HepG2 (cell line): ENCODE data around the gene BIRC7. TPM values are rescaled to one million over a fixed set of nuclear protein-coding genes. Genes with fewer than 3 reads are reported as not detected.

ENCODE experiments used
- CREB1 ChIP-seq, 2 experiments: fragments of 450-650 bp in 1 of 2; IDR thresholded peaks; 2 replicates each; pipeline ENCODE4 v1.6.1; 2016 to 2017; ENCODE audit warnings: control low read depth in 1 of 2, mild to moderate bottlenecking in 1 of 2, missing compliant biosample characterization in 1 of 2, missing genetic modification characterization in 1 of 2
- DNMT3B ChIP-seq: conservative IDR thresholded peaks from 2 replicates; pipeline ENCODE4 v1.6.1; 2016; ENCODE audit warnings: missing biosample characterization, control low read depth
- GRHL1 ChIP-seq: sonication (generic); formaldehyde crosslinking; conservative IDR thresholded peaks from 2 replicates; pipeline ENCODE4 v1.8.0; 2022; ENCODE audit warnings: missing genetic modification reagents
- HCFC1 ChIP-seq: fragments of 150-350 bp; IDR thresholded peaks from 2 replicates; pipeline ENCODE4 v1.6.1; 2014; ENCODE audit warnings: low read depth, low read length
- HES4 ChIP-seq: sonication (generic); formaldehyde crosslinking; IDR thresholded peaks from 2 replicates; pipeline ENCODE4 v1.9.0; 2021; ENCODE audit warnings: mild to moderate bottlenecking, missing genetic modification reagents, borderline replicate concordance
- LCORL ChIP-seq, 2 experiments: fragments of 450-650 bp in 1 of 2; sonication (generic) in 1 of 2; formaldehyde crosslinking in 1 of 2; IDR thresholded peaks; 2 replicates each; pipeline versions ENCODE4 v1.5.0 to v1.6.1; 2017 to 2020; ENCODE audit warnings: antibody characterized with exemption in 1 of 2, missing genetic modification reagents in 1 of 2
- MAFG ChIP-seq: sonication (generic); formaldehyde crosslinking; IDR thresholded peaks from 2 replicates; pipeline ENCODE4 v1.5.1; 2020; ENCODE audit warnings: mild to moderate bottlenecking, missing genetic modification reagents
- MYC ChIP-seq: sonication (generic); formaldehyde crosslinking; IDR thresholded peaks from 2 replicates; pipeline ENCODE4 v1.9.0; 2021; ENCODE audit warnings: missing genetic modification reagents, borderline replicate concordance
- RORA ChIP-seq: sonication (generic); formaldehyde crosslinking; IDR thresholded peaks from 2 replicates; pipeline ENCODE4 v1.5.0; 2020; ENCODE audit warnings: mild to moderate bottlenecking, missing genetic modification reagents, moderate library complexity
- SOX13 ChIP-seq, 3 experiments: fragments of 450-650 bp in 1 of 3; sonication (generic) in 1 of 3; formaldehyde crosslinking in 1 of 3; IDR thresholded peaks in 2 of 3; conservative IDR thresholded peaks in 1 of 3; 2 replicates each; pipeline versions ENCODE4 v1.5.0 to v1.6.1; 2016 to 2020; ENCODE audit warnings: antibody characterized with exemption in 1 of 3, mild to moderate bottlenecking in 1 of 3, missing compliant biosample characterization in 1 of 3, missing genetic modification reagents in 1 of 3, moderate library complexity in 1 of 3
- TFE3 ChIP-seq: IDR thresholded peaks from 2 replicates; pipeline ENCODE4 v1.6.1; 2016
- ZFY ChIP-seq: sonication (generic); formaldehyde crosslinking; IDR thresholded peaks from 2 replicates; pipeline ENCODE4 v1.4.0; 2020; ENCODE audit warnings: missing genetic modification reagents
- ZNF207 ChIP-seq: fragments of 450-650 bp; IDR thresholded peaks from 2 replicates; pipeline ENCODE4 v1.6.1; 2016; ENCODE audit warnings: antibody characterized with exemption, borderline replicate concordance
- ZNF230 ChIP-seq: sonication (generic); formaldehyde crosslinking; IDR thresholded peaks from 2 replicates; pipeline ENCODE4 v1.4.0; 2020; ENCODE audit warnings: mild to moderate bottlenecking, missing genetic modification reagents
- ZNF333 ChIP-seq: sonication (generic); formaldehyde crosslinking; IDR thresholded peaks from 2 replicates; pipeline ENCODE4 v1.4.0; 2020; ENCODE audit warnings: mild to moderate bottlenecking, missing genetic modification reagents, borderline replicate concordance
- ZNF430 ChIP-seq: sonication (generic); formaldehyde crosslinking; IDR thresholded peaks from 2 replicates; pipeline ENCODE4 v1.9.0; 2021; ENCODE audit warnings: mild to moderate bottlenecking, missing genetic modification reagents
- ZNF546 ChIP-seq: sonication (generic); formaldehyde crosslinking; conservative IDR thresholded peaks from 2 replicates; pipeline ENCODE4 v1.8.1; 2023; ENCODE audit warnings: mild to moderate bottlenecking, missing genetic modification reagents
- ZNF569 ChIP-seq: sonication (generic); formaldehyde crosslinking; IDR thresholded peaks from 2 replicates; pipeline ENCODE4 v1.5.0; 2020; ENCODE audit warnings: mild to moderate bottlenecking, missing genetic modification reagents, moderate library complexity, borderline replicate concordance
- polyA plus RNA-seq, 8 experiments: library from polyadenylated mRNA; depleted of rRNA in 3 of 8; stranded (reverse) in 7 of 8; unstranded in 1 of 8; fragments of >200 nt; fragmentation: Illumina TruSeq in 4 of 8; extraction: Trizol in 4 of 8; gene quantifications; 2 replicates each; pipeline versions ENCODE4 v1.2.1 to v1.2.3, GENCODE V29; 2011 to 2016; ENCODE audit warnings: low read depth in 4 of 8, missing spikeins in 1 of 8, mixed read lengths in 1 of 8; ENCODE audit not compliant: insufficient read depth in 1 of 8
- total RNA-seq, 5 experiments: library from RNA; depleted of rRNA; stranded (reverse); fragments of >200 nt; fragmentation: Illumina TruSeq; extraction: Trizol; gene quantifications; 2 replicates each; pipeline ENCODE4 v1.2.3, GENCODE V29; 2016; ENCODE audit warnings: low read depth in 1 of 5
- TF ChIP-seq, protein P1 (sequence below): sonication (generic); formaldehyde crosslinking; IDR thresholded peaks from 2 replicates; pipeline ENCODE4 v1.5.0; 2020; ENCODE audit warnings: mild to moderate bottlenecking, missing genetic modification reagents
- TF ChIP-seq, protein P2 (sequence below): sonication (generic); formaldehyde crosslinking; IDR thresholded peaks from 2 replicates; pipeline ENCODE4 v1.5.1; 2020; ENCODE audit warnings: mild to moderate bottlenecking, missing genetic modification reagents, borderline replicate concordance

The BIRC7 gene
- total and polyA plus RNA-seq, 2 of the 13 experiments (the other 11 are each of a cell fraction or from before 2014, with no cell fraction given) = 0.27 to 5.1 TPM

- TF ChIP-seq TFE3 (peak; percentile 84), HES4 (CRISPR knock-in tag) (no peak), GRHL1 (CRISPR knock-in tag) (no peak), LCORL (IDR thresholded peaks at IDR 0.05) (no peak), LCORL (CRISPR knock-in tag; IDR thresholded peaks at IDR 0.05) (0 out of 2 replicates have a peak, but pooled peaks have one; percentile 50), ZFY (CRISPR knock-in tag) (no peak), MAFG (CRISPR knock-in tag) (no peak), ZNF430 (0 out of 2 replicates have a peak, but pooled peaks have one; percentile 52), DNMT3B (CRISPR knock-in tag) (no peak), ZNF569 (no peak), RORA (CRISPR knock-in tag) (no peak), ZNF207 (no peak), ZNF546 (CRISPR knock-in tag) (0 out of 2 replicates have a peak, but pooled peaks have one; percentile 39), HCFC1 (no peak), ZNF333 (CRISPR knock-in tag) (0 out of 2 replicates have a peak, but pooled peaks have one; percentile 57), CREB1 (IDR thresholded peaks at IDR 0.05) (0 out of 2 replicates have a peak, but pooled peaks have one; percentile 12), CREB1 (CRISPR knock-in tag; IDR thresholded peaks at IDR 0.05) (no peak), MYC (peak; percentile 46; the same call in 1 of the 2 replicates), ZNF230 (CRISPR knock-in tag) (no peak), SOX13 (IDR thresholded peaks at IDR 0.05) (no peak), SOX13 (CRISPR knock-in tag; conservative IDR thresholded peaks at IDR 0.05 in 1 of 2, IDR thresholded peaks at IDR 0.05 in 1 of 2) (no peak)
- TF ChIP-seq, protein P1, sequence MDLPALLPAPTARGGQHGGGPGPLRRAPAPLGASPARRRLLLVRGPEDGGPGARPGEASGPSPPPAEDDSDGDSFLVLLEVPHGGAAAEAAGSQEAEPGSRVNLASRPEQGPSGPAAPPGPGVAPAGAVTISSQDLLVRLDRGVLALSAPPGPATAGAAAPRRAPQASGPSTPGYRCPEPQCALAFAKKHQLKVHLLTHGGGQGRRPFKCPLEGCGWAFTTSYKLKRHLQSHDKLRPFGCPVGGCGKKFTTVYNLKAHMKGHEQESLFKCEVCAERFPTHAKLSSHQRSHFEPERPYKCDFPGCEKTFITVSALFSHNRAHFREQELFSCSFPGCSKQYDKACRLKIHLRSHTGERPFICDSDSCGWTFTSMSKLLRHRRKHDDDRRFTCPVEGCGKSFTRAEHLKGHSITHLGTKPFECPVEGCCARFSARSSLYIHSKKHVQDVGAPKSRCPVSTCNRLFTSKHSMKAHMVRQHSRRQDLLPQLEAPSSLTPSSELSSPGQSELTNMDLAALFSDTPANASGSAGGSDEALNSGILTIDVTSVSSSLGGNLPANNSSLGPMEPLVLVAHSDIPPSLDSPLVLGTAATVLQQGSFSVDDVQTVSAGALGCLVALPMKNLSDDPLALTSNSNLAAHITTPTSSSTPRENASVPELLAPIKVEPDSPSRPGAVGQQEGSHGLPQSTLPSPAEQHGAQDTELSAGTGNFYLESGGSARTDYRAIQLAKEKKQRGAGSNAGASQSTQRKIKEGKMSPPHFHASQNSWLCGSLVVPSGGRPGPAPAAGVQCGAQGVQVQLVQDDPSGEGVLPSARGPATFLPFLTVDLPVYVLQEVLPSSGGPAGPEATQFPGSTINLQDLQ (CRISPR knock-in tag) = no peak
- TF ChIP-seq, protein P2, sequence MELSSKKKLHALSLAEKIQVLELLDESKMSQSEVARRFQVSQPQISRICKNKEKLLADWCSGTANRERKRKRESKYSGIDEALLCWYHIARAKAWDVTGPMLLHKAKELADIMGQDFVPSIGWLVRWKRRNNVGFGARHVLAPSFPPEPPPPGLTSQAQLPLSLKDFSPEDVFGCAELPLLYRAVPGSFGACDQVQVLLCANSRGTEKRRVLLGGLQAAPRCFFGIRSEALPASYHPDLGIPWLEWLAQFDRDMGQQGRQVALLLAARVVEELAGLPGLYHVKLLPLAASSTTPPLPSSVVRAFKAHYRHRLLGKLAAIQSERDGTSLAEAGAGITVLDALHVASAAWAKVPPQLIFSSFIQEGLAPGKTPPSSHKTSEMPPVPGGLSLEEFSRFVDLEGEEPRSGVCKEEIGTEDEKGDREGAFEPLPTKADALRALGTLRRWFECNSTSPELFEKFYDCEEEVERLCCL = no peak
Observed at GRCh38 chr20:63235399-63235983, at the start of gene BIRC7 (continued).
